HepG2 (cell line): Measurements from ENCODE around the gene PGM3. TPM values are rescaled to one million over a fixed set of nuclear protein-coding genes. Genes with fewer than 3 reads are reported as not detected.
A peak's percentile ranks its signal among the peaks of the same experiment; 100 is the strongest.

Source experiments
- ATAC-seq: fragments of 200-7000 bp; cut with Tn5 transposase; 3 replicates; pipeline ENCODE4 v1.9.1; 2020; ENCODE audit warnings: mild to moderate bottlenecking, moderate library complexity
- BruUV-seq: library from RNA; stranded (reverse); fragments of 400-500 nt; replicated peaks from 2 replicates; lab custom pipeline; 2021; lab: Mats Ljungman, UMichigan
- CTCF ChIA-PET: fragments of 300-600 bp; formaldehyde crosslinking; extraction: SDS; loops from one replicate; lab custom pipeline; 2021; ENCODE audit warnings: low total read pairs, inconsistent platforms, low intra/inter-chr PET ratio; lab: Yijun Ruan, JAX
- POLR2A ChIA-PET: fragments of 350-600 bp; sonication (Branson Sonifier 250); formaldehyde crosslinking; loops from one replicate; lab custom pipeline; 2020; ENCODE audit warnings: antibody characterized with exemption, inconsistent platforms; lab: Yijun Ruan, JAX
- DNase-seq: peaks from one replicate; pipeline ENCODE4 v3.0.0-alpha.2; 2015; ENCODE audit warnings: low spot score
- FAIRE-seq: peaks from 3 replicates; lab custom pipeline; 2011; peaks lifted over from hg19 to GRCh38; lab: Jason Lieb, UNC
- H2AFZ ChIP-seq: one replicate; pipeline ENCODE4 v1.6.1; 2011; ENCODE audit warnings: low read length, inconsistent platforms
- H3K27ac ChIP-seq: fragments of 300-600 bp; 3 replicates; pipeline ENCODE4 v1.8.0; 2011; ENCODE audit warnings: mixed run types, mild to moderate bottlenecking, mixed read lengths, low read length, inconsistent platforms; ENCODE audit not compliant: insufficient read depth; ENCODE audit errors: extremely low read length
- H3K27me3 ChIP-seq, 2 experiments: fragments of 200-600 bp in 1 of 2; 2 replicates in 1 of 2; 3 replicates in 1 of 2; pipeline versions ENCODE4 v1.6.0 to v1.8.0; 2011; ENCODE audit warnings: low read length in 2 of 2, mild to moderate bottlenecking in 2 of 2, moderate library complexity in 2 of 2, inconsistent platforms in 1 of 2; ENCODE audit not compliant: insufficient read depth in 2 of 2, control insufficient read depth in 1 of 2
- H3K36me3 ChIP-seq, 2 experiments: fragments of 200-600 bp in 1 of 2; replicated peaks in 1 of 2; 2 replicates in 1 of 2; 3 replicates in 1 of 2; pipeline versions ENCODE4 v1.5.1 to v1.8.0; 2011; ENCODE audit warnings: low read length in 2 of 2, inconsistent platforms in 1 of 2; ENCODE audit not compliant: insufficient read depth in 2 of 2, control insufficient read depth in 1 of 2
- H3K4me1 ChIP-seq: 2 replicates; pipeline ENCODE4 v1.5.1; 2012; ENCODE audit warnings: low read length, inconsistent platforms; ENCODE audit not compliant: insufficient read depth
- H3K4me2 ChIP-seq: 2 replicates; pipeline ENCODE4 v1.6.0; 2011; ENCODE audit warnings: low read depth, low read length, inconsistent platforms
- H3K4me3 ChIP-seq, 3 experiments: fragments of 200-600 bp in 1 of 3; sonication (generic), shearing (Covaris generic) in 1 of 3; replicated peaks in 1 of 3; 2 replicates each; pipeline ENCODE4 v1.5.1; 2011 to 2016; ENCODE audit warnings: low read length in 3 of 3, inconsistent platforms in 2 of 3, low read depth in 2 of 3, mild to moderate bottlenecking in 2 of 3, control low read depth in 1 of 3, mixed read lengths in 1 of 3; ENCODE audit not compliant: insufficient read depth in 1 of 3
- H3K79me2 ChIP-seq: one replicate; pipeline ENCODE4 v1.6.1; 2011; ENCODE audit warnings: low read length, inconsistent platforms; ENCODE audit not compliant: insufficient read depth
- H3K9ac ChIP-seq: 2 replicates; pipeline ENCODE4 v1.6.0; 2011; ENCODE audit warnings: mild to moderate bottlenecking, low read depth, low read length, inconsistent platforms; ENCODE audit not compliant: insufficient read depth
- H3K9me3 ChIP-seq: 2 replicates; pipeline ENCODE4 v1.5.1; 2012; ENCODE audit warnings: mild to moderate bottlenecking, low read length
- H4K20me1 ChIP-seq: 2 replicates; pipeline ENCODE4 v1.6.0; 2011; ENCODE audit warnings: inconsistent platforms, mild to moderate bottlenecking, low read length, moderate library complexity; ENCODE audit not compliant: insufficient read depth
- ARNT ChIP-seq: fragments of 450-650 bp; IDR thresholded peaks from 2 replicates; pipeline ENCODE4 v1.6.1; 2017
- FOXK1 ChIP-seq: sonication (generic); formaldehyde crosslinking; IDR thresholded peaks from 2 replicates; pipeline ENCODE4 v1.4.0; 2020; ENCODE audit warnings: low read depth, missing genetic modification reagents, borderline replicate concordance
- MAFF ChIP-seq: IDR thresholded peaks from 2 replicates; pipeline ENCODE4 v1.6.1; 2011; ENCODE audit warnings: low read depth, low read length, improper control_type of control experiment
- MAFK ChIP-seq, 2 experiments: IDR thresholded peaks in 1 of 2; conservative IDR thresholded peaks in 1 of 2; 2 replicates each; pipeline ENCODE4 v1.6.1; 2011; ENCODE audit warnings: improper control_type of control experiment in 2 of 2, low read length in 2 of 2
- ZNF232 ChIP-seq: sonication (generic); formaldehyde crosslinking; IDR thresholded peaks from 2 replicates; pipeline ENCODE4 v1.4.0; 2020; ENCODE audit warnings: missing genetic modification reagents, borderline replicate concordance
- ZNF577 ChIP-seq: sonication (generic); formaldehyde crosslinking; IDR thresholded peaks from 2 replicates; pipeline ENCODE4 v1.4.0; 2020; ENCODE audit warnings: mild to moderate bottlenecking, low read depth, missing genetic modification reagents, borderline replicate concordance
- ZNF644 ChIP-seq: IDR thresholded peaks from 2 replicates; pipeline ENCODE4 v1.6.1; 2016; ENCODE audit warnings: low read depth
- ZNF772 ChIP-seq: sonication (generic); formaldehyde crosslinking; IDR thresholded peaks from 2 replicates; pipeline ENCODE4 v1.5.0; 2020; ENCODE audit warnings: mild to moderate bottlenecking, missing genetic modification reagents
- WGBS: methylation state at CpG from one replicate; pipeline ENCODE4 v1.1.6; 2017; ENCODE audit warnings: low lambda C conversion rate; 5-methylcytosine and 5-hydroxymethylcytosine counted together
- in situ Hi-C: cut with HindIII; loops from 2 replicates; pipeline ENCODE4 v1.10.0; 2017; ENCODE audit warnings: low pct_unique_long_range_greater_than_20kb; ENCODE audit not compliant: extremely low pct_ligation_motif_present
- intact Hi-C: fragments of 100-400 bp; cut with micrococcal nuclease; formaldehyde crosslinking; loops from one replicate; pipeline ENCODE4 v1.10.0; 2022; ENCODE audit not compliant: unreplicated experiment
- polyA plus RNA-seq, 8 experiments: library from polyadenylated mRNA; depleted of rRNA in 3 of 8; stranded (reverse) in 7 of 8; unstranded in 1 of 8; fragments of >200 nt; fragmentation: Illumina TruSeq in 4 of 8; extraction: Trizol in 4 of 8; gene quantifications; 2 replicates each; pipeline versions ENCODE4 v1.2.1 to v1.2.3, GENCODE V29; 2011 to 2016; ENCODE audit warnings: low read depth in 4 of 8, missing spikeins in 1 of 8, mixed read lengths in 1 of 8; ENCODE audit not compliant: insufficient read depth in 1 of 8
- total RNA-seq, 5 experiments: library from RNA; depleted of rRNA; stranded (reverse); fragments of >200 nt; fragmentation: Illumina TruSeq; extraction: Trizol; gene quantifications; 2 replicates each; pipeline ENCODE4 v1.2.3, GENCODE V29; 2016; ENCODE audit warnings: low read depth in 1 of 5
- TF ChIP-seq, protein P1 (sequence below): sonication (generic); formaldehyde crosslinking; IDR thresholded peaks from 2 replicates; pipeline ENCODE4 v1.5.0; 2020; ENCODE audit warnings: mild to moderate bottlenecking, missing genetic modification reagents, borderline replicate concordance
- TF ChIP-seq, protein P2 (sequence below): sonication (generic); formaldehyde crosslinking; IDR thresholded peaks from 2 replicates; pipeline ENCODE4 v1.4.0; 2020; ENCODE audit warnings: mild to moderate bottlenecking, missing genetic modification reagents

Gene PGM3
- total and polyA plus RNA-seq, 2 of the 13 experiments (the other 11 are each of a cell fraction or from before 2014, with no cell fraction given), result 72.5 to 163 TPM

DNA sequence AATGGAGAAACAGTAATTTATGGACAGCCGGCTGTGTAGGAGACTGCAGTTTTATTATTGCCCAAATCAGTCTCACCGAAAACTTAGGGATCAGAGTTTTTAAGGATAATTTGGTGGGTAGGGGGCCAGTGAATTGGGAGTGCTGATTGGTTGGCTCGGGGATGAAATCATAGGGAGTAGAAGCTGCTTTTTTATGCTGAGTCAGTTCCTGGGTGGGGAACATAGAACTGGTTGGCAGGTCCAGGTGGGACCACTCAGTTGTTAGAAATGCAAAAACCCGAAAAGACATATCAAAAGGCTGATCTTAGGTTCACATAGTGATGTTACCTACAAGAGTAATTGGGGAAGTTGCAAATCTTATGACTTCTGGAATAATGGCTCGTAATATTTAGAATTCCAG, 66.3 kb downstream of the PGM3 start:
- WGBS, result 98% methylated on average over 5 of the region's 5 CpGs
- no peak for FAIRE-seq

DNA sequence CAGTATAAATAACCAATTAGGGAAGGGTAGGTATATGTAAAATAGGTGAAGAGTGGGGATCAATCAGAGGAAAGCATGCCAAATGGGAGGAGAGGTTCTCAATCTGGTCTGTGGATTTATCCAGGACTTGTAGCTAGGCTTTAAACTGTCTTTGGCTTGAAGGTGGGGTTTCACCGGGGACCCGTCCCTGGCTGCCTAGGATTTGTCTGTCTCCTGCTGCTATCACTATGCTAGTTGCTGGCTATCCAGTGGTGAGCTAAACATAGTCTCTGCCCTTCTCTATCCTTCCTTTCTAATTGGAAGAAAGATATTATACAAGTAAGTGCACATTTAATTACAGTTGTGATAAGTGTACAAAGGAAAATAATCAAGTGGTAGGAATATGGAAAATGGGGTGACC, 66.8 kb downstream of the PGM3 start:
- FAIRE-seq (no peak), DNase-seq (no peak), ATAC-seq (no peak)
- Histone ChIP-seq H4K20me1 (no peaks in the 10 kb centered on the region), H3K79me2 (no peaks in the 10 kb centered on the region), H3K4me3 (no peak overlapping the region), H3K4me2 (no peak overlapping the region), H3K27me3 (no peaks in the 10 kb centered on the region), H3K9ac (no peak overlapping the region), H3K9me3 (no peaks in the 10 kb centered on the region), H2AFZ (no peak overlapping the region), H3K27ac (no peak overlapping the region), H3K4me1 (no peaks in the 10 kb centered on the region), H3K36me3 (peaks cover 5 to 25% of the 10 kb centered on the region in 2 experiments)
- intact Hi-C loops (no loop called here), in situ Hi-C loops (no loop called here)
- WGBS, result 94% methylated on average over 2 of the region's 2 CpGs
- no TSS peak for BruUV-seq
- CTCF ChIA-PET, result no interaction called here
- POLR2A ChIA-PET, result no interaction called here
- TF ChIP-seq ZNF577 (CRISPR knock-in tag) (no peak), ARNT (no peak), FOXK1 (CRISPR knock-in tag) (no peak), ZNF772 (CRISPR knock-in tag) (no peak), ZNF232 (no peak)
- TF ChIP-seq, protein P1, sequence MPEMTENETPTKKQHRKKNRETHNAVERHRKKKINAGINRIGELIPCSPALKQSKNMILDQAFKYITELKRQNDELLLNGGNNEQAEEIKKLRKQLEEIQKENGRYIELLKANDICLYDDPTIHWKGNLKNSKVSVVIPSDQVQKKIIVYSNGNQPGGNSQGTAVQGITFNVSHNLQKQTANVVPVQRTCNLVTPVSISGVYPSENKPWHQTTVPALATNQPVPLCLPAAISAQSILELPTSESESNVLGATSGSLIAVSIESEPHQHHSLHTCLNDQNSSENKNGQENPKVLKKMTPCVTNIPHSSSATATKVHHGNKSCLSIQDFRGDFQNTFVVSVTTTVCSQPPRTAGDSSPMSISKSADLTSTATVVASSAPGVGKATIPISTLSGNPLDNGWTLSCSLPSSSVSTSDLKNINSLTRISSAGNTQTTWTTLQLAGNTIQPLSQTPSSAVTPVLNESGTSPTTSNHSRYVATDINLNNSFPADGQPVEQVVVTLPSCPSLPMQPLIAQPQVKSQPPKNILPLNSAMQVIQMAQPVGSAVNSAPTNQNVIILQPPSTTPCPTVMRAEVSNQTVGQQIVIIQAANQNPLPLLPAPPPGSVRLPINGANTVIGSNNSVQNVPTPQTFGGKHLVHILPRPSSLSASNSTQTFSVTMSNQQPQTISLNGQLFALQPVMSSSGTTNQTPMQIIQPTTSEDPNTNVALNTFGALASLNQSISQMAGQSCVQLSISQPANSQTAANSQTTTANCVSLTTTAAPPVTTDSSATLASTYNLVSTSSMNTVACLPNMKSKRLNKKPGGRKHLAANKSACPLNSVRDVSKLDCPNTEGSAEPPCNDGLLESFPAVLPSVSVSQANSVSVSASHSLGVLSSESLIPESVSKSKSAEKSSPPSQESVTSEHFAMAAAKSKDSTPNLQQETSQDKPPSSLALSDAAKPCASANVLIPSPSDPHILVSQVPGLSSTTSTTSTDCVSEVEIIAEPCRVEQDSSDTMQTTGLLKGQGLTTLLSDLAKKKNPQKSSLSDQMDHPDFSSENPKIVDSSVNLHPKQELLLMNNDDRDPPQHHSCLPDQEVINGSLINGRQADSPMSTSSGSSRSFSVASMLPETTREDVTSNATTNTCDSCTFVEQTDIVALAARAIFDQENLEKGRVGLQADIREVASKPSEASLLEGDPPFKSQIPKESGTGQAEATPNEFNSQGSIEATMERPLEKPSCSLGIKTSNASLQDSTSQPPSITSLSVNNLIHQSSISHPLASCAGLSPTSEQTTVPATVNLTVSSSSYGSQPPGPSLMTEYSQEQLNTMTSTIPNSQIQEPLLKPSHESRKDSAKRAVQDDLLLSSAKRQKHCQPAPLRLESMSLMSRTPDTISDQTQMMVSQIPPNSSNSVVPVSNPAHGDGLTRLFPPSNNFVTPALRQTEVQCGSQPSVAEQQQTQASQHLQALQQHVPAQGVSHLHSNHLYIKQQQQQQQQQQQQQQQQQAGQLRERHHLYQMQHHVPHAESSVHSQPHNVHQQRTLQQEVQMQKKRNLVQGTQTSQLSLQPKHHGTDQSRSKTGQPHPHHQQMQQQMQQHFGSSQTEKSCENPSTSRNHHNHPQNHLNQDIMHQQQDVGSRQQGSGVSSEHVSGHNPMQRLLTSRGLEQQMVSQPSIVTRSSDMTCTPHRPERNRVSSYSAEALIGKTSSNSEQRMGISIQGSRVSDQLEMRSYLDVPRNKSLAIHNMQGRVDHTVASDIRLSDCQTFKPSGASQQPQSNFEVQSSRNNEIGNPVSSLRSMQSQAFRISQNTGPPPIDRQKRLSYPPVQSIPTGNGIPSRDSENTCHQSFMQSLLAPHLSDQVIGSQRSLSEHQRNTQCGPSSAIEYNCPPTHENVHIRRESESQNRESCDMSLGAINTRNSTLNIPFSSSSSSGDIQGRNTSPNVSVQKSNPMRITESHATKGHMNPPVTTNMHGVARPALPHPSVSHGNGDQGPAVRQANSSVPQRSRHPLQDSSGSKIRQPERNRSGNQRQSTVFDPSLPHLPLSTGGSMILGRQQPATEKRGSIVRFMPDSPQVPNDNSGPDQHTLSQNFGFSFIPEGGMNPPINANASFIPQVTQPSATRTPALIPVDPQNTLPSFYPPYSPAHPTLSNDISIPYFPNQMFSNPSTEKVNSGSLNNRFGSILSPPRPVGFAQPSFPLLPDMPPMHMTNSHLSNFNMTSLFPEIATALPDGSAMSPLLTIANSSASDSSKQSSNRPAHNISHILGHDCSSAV (CRISPR knock-in tag), result no peak
- TF ChIP-seq, protein P2, sequence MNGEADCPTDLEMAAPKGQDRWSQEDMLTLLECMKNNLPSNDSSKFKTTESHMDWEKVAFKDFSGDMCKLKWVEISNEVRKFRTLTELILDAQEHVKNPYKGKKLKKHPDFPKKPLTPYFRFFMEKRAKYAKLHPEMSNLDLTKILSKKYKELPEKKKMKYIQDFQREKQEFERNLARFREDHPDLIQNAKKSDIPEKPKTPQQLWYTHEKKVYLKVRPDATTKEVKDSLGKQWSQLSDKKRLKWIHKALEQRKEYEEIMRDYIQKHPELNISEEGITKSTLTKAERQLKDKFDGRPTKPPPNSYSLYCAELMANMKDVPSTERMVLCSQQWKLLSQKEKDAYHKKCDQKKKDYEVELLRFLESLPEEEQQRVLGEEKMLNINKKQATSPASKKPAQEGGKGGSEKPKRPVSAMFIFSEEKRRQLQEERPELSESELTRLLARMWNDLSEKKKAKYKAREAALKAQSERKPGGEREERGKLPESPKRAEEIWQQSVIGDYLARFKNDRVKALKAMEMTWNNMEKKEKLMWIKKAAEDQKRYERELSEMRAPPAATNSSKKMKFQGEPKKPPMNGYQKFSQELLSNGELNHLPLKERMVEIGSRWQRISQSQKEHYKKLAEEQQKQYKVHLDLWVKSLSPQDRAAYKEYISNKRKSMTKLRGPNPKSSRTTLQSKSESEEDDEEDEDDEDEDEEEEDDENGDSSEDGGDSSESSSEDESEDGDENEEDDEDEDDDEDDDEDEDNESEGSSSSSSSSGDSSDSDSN (CRISPR knock-in tag), result no peak

More for the DNA sequence above, 66.3 kb downstream of the PGM3 start:
- no peaks in the 10 kb centered on the region for H3K79me2 ChIP-seq
- ChIA-PET CTCF (no interaction called here), POLR2A (no interaction called here)
- DNase-seq, result no peak
- H3K27me3 ChIP-seq, result no peaks in the 10 kb centered on the region
- no peaks in the 10 kb centered on the region for H4K20me1 ChIP-seq
- no peaks in the 10 kb centered on the region for H3K9me3 ChIP-seq
- no peak overlapping the region for H3K4me2 ChIP-seq
- no peak overlapping the region for H3K4me3 ChIP-seq
- H2AFZ ChIP-seq, result no peak overlapping the region
- BruUV-seq, result no TSS peak
- TF ChIP-seq ZNF644 (CRISPR knock-in tag) (no peak), MAFK (conservative IDR thresholded peaks at IDR 0.05 in 1 of 2, IDR thresholded peaks at IDR 0.05 in 1 of 2; ENCODE audit: low read length in 2 of 2) (peak; percentile 47 to 81; a peak in 3 of 4 replicates), MAFF (peak; percentile 58; the same call in 1 of the 2 replicates)
- TF ChIP-seq, all 625 proteins: peak for 2
- ATAC-seq, result no peak
- Histone ChIP-seq H3K4me1 (no peaks in the 10 kb centered on the region), H3K9ac (no peak overlapping the region), H3K27ac (no peak overlapping the region), H3K36me3 (peaks cover 5 to 25% of the 10 kb centered on the region in 2 experiments)
- in situ Hi-C loops (no loop called here), intact Hi-C loops (no loop called here)
